Neural cell (in vitro differentiated cells): ENCODE data around the gene CHST8. TPM values are rescaled to one million over a fixed set of nuclear protein-coding genes. Genes with fewer than 3 reads are reported as not detected.

Experiments
- H2AFZ ChIP-seq: fragments of 200-600, 300-800 bp; sonication (generic), shearing (Covaris generic); 2 replicates; pipeline ENCODE4 v1.6.0; 2014; ENCODE audit warnings: low read depth, mild to moderate bottlenecking, antibody characterized with exemption, low read length, moderate library complexity
- H3F3A ChIP-seq: fragments of 200-600 bp; shearing (Covaris generic); 2 replicates; pipeline ENCODE4 v1.6.1; 2016; ENCODE audit warnings: mild to moderate bottlenecking, moderate library complexity, mixed read lengths, antibody characterized with exemption, low read length; ENCODE audit not compliant: insufficient read depth, poor library complexity, severe bottlenecking
- H3K27ac ChIP-seq: fragments of 200-600, 300-800 bp; sonication (generic), shearing (Covaris generic); 2 replicates; pipeline ENCODE4 v1.5.1; 2014; ENCODE audit warnings: mild to moderate bottlenecking, low read length, moderate library complexity
- H3K27me3 ChIP-seq: fragments of 300-800, 200-600 bp; sonication (generic), shearing (Covaris generic); 2 replicates; pipeline ENCODE4 v1.6.0; 2014; ENCODE audit warnings: mild to moderate bottlenecking, low read depth, low read length, moderate library complexity; ENCODE audit not compliant: insufficient read depth
- H3K36me3 ChIP-seq: fragments of 300-800, 200-600 bp; sonication (generic), shearing (Covaris generic); 2 replicates; pipeline ENCODE4 v1.5.1; 2014; ENCODE audit warnings: mild to moderate bottlenecking, antibody characterized with exemption, low read length, moderate library complexity; ENCODE audit not compliant: insufficient read depth
- H3K4me2 ChIP-seq: fragments of 300-800, 200-600 bp; sonication (generic), shearing (Covaris generic); 2 replicates; pipeline ENCODE4 v1.6.0; 2014; ENCODE audit warnings: mild to moderate bottlenecking, low read length
- H3K4me3 ChIP-seq: fragments of 300-800, 200-600 bp; sonication (generic), shearing (Covaris generic); 2 replicates; pipeline ENCODE4 v1.5.1; 2014; ENCODE audit warnings: mild to moderate bottlenecking, low read length, moderate library complexity
- H3K79me2 ChIP-seq: fragments of 200-600 bp; shearing (Covaris generic); replicated peaks from 2 replicates; pipeline ENCODE4 v1.6.0; 2014; ENCODE audit warnings: mild to moderate bottlenecking, low read length, moderate library complexity; ENCODE audit not compliant: insufficient read depth
- H3K9ac ChIP-seq: fragments of 300-800, 200-600 bp; sonication (generic), shearing (Covaris generic); 2 replicates; pipeline ENCODE4 v1.6.1; 2016; ENCODE audit warnings: mild to moderate bottlenecking, low read length, mixed read lengths
- H3K9me2 ChIP-seq: fragments of 200-600 bp; shearing (Covaris generic); 2 replicates; pipeline ENCODE4 v1.6.1; 2016; ENCODE audit warnings: mild to moderate bottlenecking, low read length, mixed read lengths; ENCODE audit not compliant: insufficient read depth
- H3K9me3 ChIP-seq: fragments of 200-600, 300-800 bp; sonication (generic), shearing (Covaris generic); 2 replicates; pipeline ENCODE4 v1.6.1; 2016; ENCODE audit warnings: mild to moderate bottlenecking, mixed run types, low read length, moderate library complexity, mixed read lengths
- H4K20me1 ChIP-seq: fragments of 200-600 bp; shearing (Covaris generic); 2 replicates; pipeline ENCODE4 v1.6.1; 2016; ENCODE audit warnings: mild to moderate bottlenecking, mixed run types; ENCODE audit not compliant: insufficient read depth
- CTCF ChIP-seq: fragments of 450-650 bp; IDR thresholded peaks from 2 replicates; pipeline ENCODE4 v1.5.1; 2014; ENCODE audit warnings: antibody characterized with exemption, mild to moderate bottlenecking, moderate library complexity; ENCODE audit not compliant: poor library complexity, severe bottlenecking
- EP300 ChIP-seq: fragments of 450-650 bp; conservative IDR thresholded peaks from 2 replicates; pipeline ENCODE4 v1.6.1; 2014; ENCODE audit warnings: antibody characterized with exemption, mild to moderate bottlenecking, moderate library complexity; ENCODE audit not compliant: poor library complexity, severe bottlenecking
- EZH2 ChIP-seq: fragments of 200-600, 300-800 bp; shearing (Covaris generic), sonication (generic); IDR thresholded peaks from 2 replicates; pipeline ENCODE4 v1.6.1; 2014; ENCODE audit warnings: antibody characterized with exemption, low read length, borderline replicate concordance, mild to moderate bottlenecking; ENCODE audit not compliant: insufficient read depth, poor library complexity, severe bottlenecking
- MXI1 ChIP-seq: fragments of 450-650 bp; conservative IDR thresholded peaks from 2 replicates; pipeline ENCODE4 v1.6.1; 2014; ENCODE audit warnings: antibody characterized with exemption, mild to moderate bottlenecking; ENCODE audit not compliant: poor library complexity, severe bottlenecking
- POLR2AphosphoS5 ChIP-seq: IDR thresholded peaks from 2 replicates; pipeline ENCODE4 v1.6.1; 2012
- RAD21 ChIP-seq: fragments of 450-650 bp; conservative IDR thresholded peaks from 2 replicates; pipeline ENCODE4 v1.6.1; 2014; ENCODE audit warnings: antibody characterized with exemption, mild to moderate bottlenecking, moderate library complexity
- REST ChIP-seq: IDR thresholded peaks from 2 replicates; pipeline ENCODE4 v1.6.1; 2012; ENCODE audit warnings: borderline replicate concordance
- SMC3 ChIP-seq: fragments of 450-650 bp; conservative IDR thresholded peaks from 2 replicates; pipeline ENCODE4 v1.6.1; 2014; ENCODE audit warnings: antibody characterized with exemption, mild to moderate bottlenecking, moderate library complexity; ENCODE audit not compliant: poor library complexity
- TAF1 ChIP-seq: IDR thresholded peaks from 2 replicates; pipeline ENCODE4 v1.6.1; 2012; ENCODE audit warnings: low read depth
- polyA plus RNA-seq: library from polyadenylated mRNA; depleted of rRNA; stranded (reverse); fragments of >200 nt; gene quantifications from 2 replicates; pipeline ENCODE4 v1.2.3, GENCODE V29; 2014

Gene CHST8
- polyA plus RNA-seq, 1 donor from 2014 or later: 7.1 TPM

GRCh38 chr19:33677745-33678426 lies 56.1 kb downstream of the CHST8 start:
- Histone ChIP-seq H3K36me3 (no peaks in the 10 kb centered on the region), H3K9ac (no peak overlapping the region), H4K20me1 (no peaks in the 10 kb centered on the region), H3K9me2 (no peaks in the 10 kb centered on the region), H3K4me3 (no peak overlapping the region), H3K9me3 (peaks cover 3% of the 10 kb centered on the region), H2AFZ (no peak overlapping the region), H3K27me3 (peaks cover 29% of the 10 kb centered on the region), H3K27ac (no peak overlapping the region), H3F3A (no peaks in the 10 kb centered on the region), H3K79me2 (no peaks in the 10 kb centered on the region), H3K4me2 (no peak overlapping the region)
- no peak for TF ChIP-seq CTCF
- TF ChIP-seq REST: no peak
- TF ChIP-seq TAF1: no peak
- no peak for TF ChIP-seq RAD21
- TF ChIP-seq EZH2: no peak
- no peak for TF ChIP-seq POLR2AphosphoS5
- no peak for TF ChIP-seq MXI1
- TF ChIP-seq SMC3: no peak
- no peak for TF ChIP-seq EP300

GRCh38 chr19:33678796-33679585 lies 57.2 kb downstream of the CHST8 start:
- Histone ChIP-seq H3K4me3 (no peak overlapping the region), H3K9ac (no peak overlapping the region), H3K79me2 (no peaks in the 10 kb centered on the region), H3K27ac (no peak overlapping the region), H3K9me2 (no peaks in the 10 kb centered on the region), H4K20me1 (no peaks in the 10 kb centered on the region), H3K4me2 (no peak overlapping the region), H3K9me3 (peaks cover 3% of the 10 kb centered on the region), H3K36me3 (no peaks in the 10 kb centered on the region), H3F3A (no peaks in the 10 kb centered on the region), H2AFZ (no peak overlapping the region), H3K27me3 (peaks cover 40% of the 10 kb centered on the region)
- no peak for TF ChIP-seq EZH2
- TF ChIP-seq MXI1: no peak
- TF ChIP-seq TAF1: no peak
- no peak for TF ChIP-seq POLR2AphosphoS5
